ENCODE results near the gene LSM14B.

DNA sequence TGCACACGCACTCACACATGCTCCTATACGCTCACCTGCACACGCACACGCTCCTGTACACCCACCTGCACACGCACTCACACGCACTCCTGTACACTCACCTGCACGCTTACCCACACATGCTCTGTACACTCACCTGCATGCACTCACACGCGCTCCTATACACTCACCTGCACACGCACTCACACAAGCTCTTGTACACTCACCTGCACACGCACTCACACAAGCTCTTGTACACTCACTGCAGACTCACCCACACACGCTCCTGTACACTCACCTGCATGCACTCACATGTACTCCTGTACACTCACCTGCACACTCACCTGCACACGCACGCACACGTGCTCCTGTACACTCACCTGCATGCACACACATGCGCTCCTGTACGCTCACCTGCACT, 34.6 kb upstream of the LSM14B start:
- TF ChIP-seq, protein P1, sequence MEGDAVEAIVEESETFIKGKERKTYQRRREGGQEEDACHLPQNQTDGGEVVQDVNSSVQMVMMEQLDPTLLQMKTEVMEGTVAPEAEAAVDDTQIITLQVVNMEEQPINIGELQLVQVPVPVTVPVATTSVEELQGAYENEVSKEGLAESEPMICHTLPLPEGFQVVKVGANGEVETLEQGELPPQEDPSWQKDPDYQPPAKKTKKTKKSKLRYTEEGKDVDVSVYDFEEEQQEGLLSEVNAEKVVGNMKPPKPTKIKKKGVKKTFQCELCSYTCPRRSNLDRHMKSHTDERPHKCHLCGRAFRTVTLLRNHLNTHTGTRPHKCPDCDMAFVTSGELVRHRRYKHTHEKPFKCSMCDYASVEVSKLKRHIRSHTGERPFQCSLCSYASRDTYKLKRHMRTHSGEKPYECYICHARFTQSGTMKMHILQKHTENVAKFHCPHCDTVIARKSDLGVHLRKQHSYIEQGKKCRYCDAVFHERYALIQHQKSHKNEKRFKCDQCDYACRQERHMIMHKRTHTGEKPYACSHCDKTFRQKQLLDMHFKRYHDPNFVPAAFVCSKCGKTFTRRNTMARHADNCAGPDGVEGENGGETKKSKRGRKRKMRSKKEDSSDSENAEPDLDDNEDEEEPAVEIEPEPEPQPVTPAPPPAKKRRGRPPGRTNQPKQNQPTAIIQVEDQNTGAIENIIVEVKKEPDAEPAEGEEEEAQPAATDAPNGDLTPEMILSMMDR (IDR thresholded peaks at IDR 0.05; ENCODE audit: borderline replicate concordance, extremely low read depth, low read length, poor library complexity, severe bottlenecking), result no peak
- TF ChIP-seq EZH2 (IDR thresholded peaks at IDR 0.05; ENCODE audit: borderline replicate concordance, low read depth, low read length, severe bottlenecking), result no peak
